GM12878 (cell line): ENCODE data around the gene SLC3A2.

ENCODE experiments used
- BRCA1 ChIP-seq: IDR thresholded peaks from 2 replicates; pipeline ENCODE4 v1.6.1; 2011; ENCODE audit warnings: low read depth, low read length, improper control_type of control experiment
- CTCF ChIP-seq, 3 experiments: IDR thresholded peaks in 2 of 3; conservative IDR thresholded peaks in 1 of 3; 2 replicates each; pipeline ENCODE4 v1.5.1; 2011; ENCODE audit warnings: low read depth in 3 of 3, low read length in 3 of 3, mild to moderate bottlenecking in 3 of 3, control low read depth in 2 of 3, moderate library complexity in 2 of 3, inconsistent platforms in 1 of 3, mixed read lengths in 1 of 3; ENCODE audit not compliant: control insufficient read depth in 2 of 3, insufficient read depth in 1 of 3; ENCODE audit errors: extremely low read depth in 1 of 3
- JUND ChIP-seq: IDR thresholded peaks from 2 replicates; pipeline ENCODE4 v1.6.1; 2012; ENCODE audit warnings: low read depth, mild to moderate bottlenecking, low read length, improper control_type of control experiment, moderate library complexity
- MAX ChIP-seq: IDR thresholded peaks from 2 replicates; pipeline ENCODE4 v1.6.1; 2012; ENCODE audit warnings: low read depth, low read length, improper control_type of control experiment
- SMARCA5 ChIP-seq: fragments of 450-650 bp; IDR thresholded peaks from 2 replicates; pipeline ENCODE4 v1.6.1; 2017; ENCODE audit warnings: mild to moderate bottlenecking
- SP1 ChIP-seq: IDR thresholded peaks from one replicate; pipeline ENCODE4 v1.6.1; 2011; ENCODE audit warnings: low read depth, low read length
- SRF ChIP-seq, 2 experiments: IDR thresholded peaks; 2 replicates each; pipeline ENCODE4 v1.6.1; 2011; ENCODE audit warnings: low read depth in 2 of 2, low read length in 2 of 2, mild to moderate bottlenecking in 1 of 2, moderate library complexity in 1 of 2
- TCF12 ChIP-seq: IDR thresholded peaks from 2 replicates; pipeline ENCODE4 v1.6.1; 2011; ENCODE audit warnings: low read depth, mild to moderate bottlenecking, low read length
- USF2 ChIP-seq: IDR thresholded peaks from 2 replicates; pipeline ENCODE4 v1.6.1; 2011; ENCODE audit warnings: low read depth, low read length, improper control_type of control experiment, borderline replicate concordance
- ZBTB11 ChIP-seq: fragments of 450-650 bp; formaldehyde crosslinking; IDR thresholded peaks from 2 replicates; pipeline ENCODE4 v1.5.0; 2022; ENCODE audit warnings: mild to moderate bottlenecking, missing genetic modification characterization
- ZNF24 ChIP-seq: fragments of 450-650 bp; IDR thresholded peaks from 2 replicates; pipeline ENCODE4 v1.6.1; 2017; ENCODE audit warnings: antibody characterized with exemption, mild to moderate bottlenecking
- ZNF274 ChIP-seq: IDR thresholded peaks from one replicate; pipeline ENCODE4 v1.8.0; 2011; ENCODE audit not compliant: insufficient read length, insufficient read depth
- ZSCAN29 ChIP-seq: fragments of 450-650 bp; IDR thresholded peaks from 2 replicates; pipeline ENCODE4 v1.6.1; 2017; ENCODE audit warnings: mild to moderate bottlenecking, moderate library complexity

GRCh38 chr11:62930666-62931065 is 50.0 kb downstream of the SLC3A2 start:
- no peak for TF ChIP-seq MAX
- TF ChIP-seq SMARCA5, result no peak
- no peak for TF ChIP-seq ZBTB11 (CRISPR knock-in tag)
- TF ChIP-seq CTCF (IDR thresholded peaks at IDR 0.05 in 2 of 3, conservative IDR thresholded peaks at IDR 0.05 in 1 of 3; ENCODE audit: control insufficient read depth in 2 of 3, extremely low read depth in 1 of 3, insufficient read depth in 1 of 3, low read depth in 3 of 3, low read length in 3 of 3), result no peak
- TF ChIP-seq JUND, result no peak
- TF ChIP-seq ZNF24, result no peak
- no peak for TF ChIP-seq BRCA1
- TF ChIP-seq ZNF274, result no peak
- no peak for TF ChIP-seq ZSCAN29
- TF ChIP-seq TCF12, result no peak
- TF ChIP-seq SP1, result no peak
- TF ChIP-seq USF2, result no peak
- TF ChIP-seq SRF (IDR thresholded peaks at IDR 0.05; ENCODE audit: low read depth in 2 of 2, low read length in 2 of 2), result no peak
